Measurements from ENCODE around the gene OSM. TPM values are rescaled to one million over a fixed set of nuclear protein-coding genes. Genes with fewer than 3 reads are reported as not detected.

The OSM gene
- total RNA-seq, 1 donor from 2014 or later: not detected

GRCh38 chr22:30285176-30285845 is 18.7 kb upstream of the OSM start:
- FAIRE-seq (no peak), DNase-seq (ENCODE audit: low read depth) (no peak)
- Histone ChIP-seq H3K4me3 (ENCODE audit: low read depth, low read length) (no peak overlapping the region), H3K36me3 (ENCODE audit: control insufficient read depth, insufficient read depth, low read length) (peaks cover 1% of the 10 kb centered on the region), H3K27me3 (ENCODE audit: control insufficient read depth, insufficient read depth, low read length) (peaks cover 2% of the 10 kb centered on the region)
- TF ChIP-seq, protein P1, sequence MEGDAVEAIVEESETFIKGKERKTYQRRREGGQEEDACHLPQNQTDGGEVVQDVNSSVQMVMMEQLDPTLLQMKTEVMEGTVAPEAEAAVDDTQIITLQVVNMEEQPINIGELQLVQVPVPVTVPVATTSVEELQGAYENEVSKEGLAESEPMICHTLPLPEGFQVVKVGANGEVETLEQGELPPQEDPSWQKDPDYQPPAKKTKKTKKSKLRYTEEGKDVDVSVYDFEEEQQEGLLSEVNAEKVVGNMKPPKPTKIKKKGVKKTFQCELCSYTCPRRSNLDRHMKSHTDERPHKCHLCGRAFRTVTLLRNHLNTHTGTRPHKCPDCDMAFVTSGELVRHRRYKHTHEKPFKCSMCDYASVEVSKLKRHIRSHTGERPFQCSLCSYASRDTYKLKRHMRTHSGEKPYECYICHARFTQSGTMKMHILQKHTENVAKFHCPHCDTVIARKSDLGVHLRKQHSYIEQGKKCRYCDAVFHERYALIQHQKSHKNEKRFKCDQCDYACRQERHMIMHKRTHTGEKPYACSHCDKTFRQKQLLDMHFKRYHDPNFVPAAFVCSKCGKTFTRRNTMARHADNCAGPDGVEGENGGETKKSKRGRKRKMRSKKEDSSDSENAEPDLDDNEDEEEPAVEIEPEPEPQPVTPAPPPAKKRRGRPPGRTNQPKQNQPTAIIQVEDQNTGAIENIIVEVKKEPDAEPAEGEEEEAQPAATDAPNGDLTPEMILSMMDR (IDR thresholded peaks at IDR 0.05; ENCODE audit: insufficient read depth, low read length, severe bottlenecking): no peak

- H3K27me3 ChIP-seq (ENCODE audit: control insufficient read depth, insufficient read depth, low read length): peaks cover 2% of the 10 kb centered on the region
- peaks cover 1% of the 10 kb centered on the region for H3K36me3 ChIP-seq (ENCODE audit: control insufficient read depth, insufficient read depth, low read length)
- DNase-seq (ENCODE audit: low read depth) (no peak), FAIRE-seq (no peak)
- H3K4me3 ChIP-seq (ENCODE audit: low read depth, low read length): no peak overlapping the region
- TF ChIP-seq, protein P1 (IDR thresholded peaks at IDR 0.05; ENCODE audit: insufficient read depth, low read length, severe bottlenecking): no peak
Observed at GRCh38 chr22:30284666-30285065, 18.0 kb upstream of the OSM start.

DNA sequence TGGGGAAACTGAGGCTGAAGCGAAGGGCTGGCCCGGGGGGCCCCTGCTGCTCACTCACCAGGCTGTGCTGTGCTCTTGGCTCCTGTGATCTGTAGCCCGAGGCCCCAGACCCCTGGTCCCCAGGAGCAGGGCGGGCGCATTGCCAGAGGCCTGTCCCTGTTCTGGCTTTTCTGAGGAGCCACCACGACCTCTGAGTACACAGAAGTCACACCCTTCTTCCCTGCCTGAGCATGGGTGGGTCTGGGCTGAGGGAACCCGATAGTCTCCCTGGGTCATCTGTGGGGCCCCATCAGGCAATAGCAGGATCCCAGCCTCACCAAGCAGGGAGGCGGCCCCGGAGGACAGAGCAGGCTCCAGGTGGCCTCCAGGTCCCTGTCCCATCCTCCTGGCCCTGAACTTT is 17.5 kb upstream of the OSM start:
- H3K4me3 ChIP-seq (ENCODE audit: low read depth, low read length): no peak overlapping the region
- TF ChIP-seq, protein P1 (IDR thresholded peaks at IDR 0.05; ENCODE audit: insufficient read depth, low read length, severe bottlenecking): no peak
- DNase-seq (ENCODE audit: low read depth) (no peak), FAIRE-seq (no peak)
- H3K36me3 ChIP-seq (ENCODE audit: control insufficient read depth, insufficient read depth, low read length): peaks cover 1% of the 10 kb centered on the region
- peaks cover 2% of the 10 kb centered on the region for H3K27me3 ChIP-seq (ENCODE audit: control insufficient read depth, insufficient read depth, low read length)

DNA sequence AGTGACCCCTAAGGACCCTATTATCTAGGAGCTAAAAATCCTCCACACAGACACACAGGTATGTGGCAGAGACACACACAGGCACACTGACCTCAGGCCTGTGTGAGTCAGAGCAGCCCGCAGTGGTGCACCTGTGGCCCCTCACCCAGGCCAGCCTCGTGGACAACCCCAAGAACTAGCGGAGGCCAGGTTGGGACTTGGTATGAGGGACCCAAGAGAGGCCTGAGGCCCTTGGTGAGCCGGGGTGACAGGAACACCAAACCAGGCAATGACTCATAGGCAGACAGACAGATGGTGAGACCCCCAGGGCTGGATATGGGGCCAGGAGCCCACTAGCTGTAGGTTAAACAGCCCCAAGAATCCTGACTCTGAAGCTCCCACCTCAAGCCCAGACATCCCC is 16.7 kb upstream of the OSM start:
- no peak overlapping the region for H3K4me3 ChIP-seq (ENCODE audit: low read depth, low read length)
- DNase-seq (ENCODE audit: low read depth) (no peak), FAIRE-seq (no peak)
- TF ChIP-seq, protein P1 (IDR thresholded peaks at IDR 0.05; ENCODE audit: insufficient read depth, low read length, severe bottlenecking): no peak
- peaks cover 2% of the 10 kb centered on the region for H3K27me3 ChIP-seq (ENCODE audit: control insufficient read depth, insufficient read depth, low read length)
- H3K36me3 ChIP-seq (ENCODE audit: control insufficient read depth, insufficient read depth, low read length): peaks cover 1% of the 10 kb centered on the region

DNA sequence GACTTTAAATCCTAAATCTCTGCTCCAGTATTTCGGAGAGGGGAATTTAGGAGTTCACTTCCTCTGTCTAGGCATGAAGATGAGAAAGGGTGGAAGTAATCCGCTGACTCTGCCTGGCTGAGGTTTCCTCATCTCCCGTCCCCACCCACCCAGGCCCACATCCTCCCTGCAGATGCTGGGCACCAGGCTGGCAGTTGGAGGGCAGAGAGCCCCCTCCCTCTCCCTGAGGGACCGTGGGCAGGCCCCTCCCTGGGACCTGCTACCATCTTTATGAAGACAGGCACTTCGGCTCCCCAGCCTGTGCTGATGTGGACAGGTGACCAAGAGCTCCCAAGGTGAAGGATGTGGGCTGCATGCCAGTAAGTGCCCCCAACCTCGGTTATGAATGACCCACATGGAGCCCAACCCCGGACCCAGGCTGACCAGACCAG is 16.0 kb upstream of the OSM start:
- Histone ChIP-seq H3K27me3 (ENCODE audit: control insufficient read depth, insufficient read depth, low read length) (peaks cover 2% of the 10 kb centered on the region), H3K36me3 (ENCODE audit: control insufficient read depth, insufficient read depth, low read length) (peaks cover 1% of the 10 kb centered on the region), H3K4me3 (ENCODE audit: low read depth, low read length) (no peak overlapping the region)
- TF ChIP-seq, protein P1 (IDR thresholded peaks at IDR 0.05; ENCODE audit: insufficient read depth, low read length, severe bottlenecking): no peak
- no peak for FAIRE-seq
- DNase-seq (ENCODE audit: low read depth): no peak

GRCh38 chr22:30280505-30280904 is 13.9 kb upstream of the OSM start:
- no peak for FAIRE-seq
- TF ChIP-seq, protein P1 (IDR thresholded peaks at IDR 0.05; ENCODE audit: insufficient read depth, low read length, severe bottlenecking): no peak
- no peak overlapping the region for H3K4me3 ChIP-seq (ENCODE audit: low read depth, low read length)
- peaks cover 2% of the 10 kb centered on the region for H3K27me3 ChIP-seq (ENCODE audit: control insufficient read depth, insufficient read depth, low read length)
- DNase-seq (ENCODE audit: low read depth): no peak
- no peaks in the 10 kb centered on the region for H3K36me3 ChIP-seq (ENCODE audit: control insufficient read depth, insufficient read depth, low read length)

All from bronchial epithelial cell (primary cell).